Measurements from ENCODE around the gene MRAS.

Gene MRAS

DNA sequence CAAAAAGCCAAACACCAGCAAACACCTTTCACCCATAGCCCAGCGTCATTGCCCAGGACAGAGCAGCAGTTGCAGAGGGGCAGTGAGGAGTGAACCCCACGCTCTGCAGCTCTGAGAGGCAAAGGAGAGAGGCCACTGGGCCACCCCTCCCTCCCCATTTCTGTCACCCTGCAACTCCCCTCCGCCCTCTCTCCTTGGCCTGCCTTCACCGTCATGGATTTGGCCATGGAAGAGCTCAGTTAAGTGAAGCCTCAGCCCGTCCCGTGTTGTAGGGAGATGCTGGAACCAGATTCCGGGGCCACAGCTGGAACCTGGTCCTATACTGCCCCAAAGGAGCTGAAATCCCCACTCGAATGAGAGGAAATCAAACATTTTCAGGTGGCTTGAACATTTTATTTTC, 21.9 kb downstream of the MRAS start:
- no peak for TF ChIP-seq CTCF (IDR thresholded peaks at IDR 0.05; ENCODE audit: control insufficient read depth, insufficient read depth, low read depth, low read length, missing control alignments)
- no peak for DNase-seq (ENCODE audit: low read depth)
- no peak overlapping the region for H3K4me3 ChIP-seq (ENCODE audit: control insufficient read depth, low read depth, low read length)

DNA sequence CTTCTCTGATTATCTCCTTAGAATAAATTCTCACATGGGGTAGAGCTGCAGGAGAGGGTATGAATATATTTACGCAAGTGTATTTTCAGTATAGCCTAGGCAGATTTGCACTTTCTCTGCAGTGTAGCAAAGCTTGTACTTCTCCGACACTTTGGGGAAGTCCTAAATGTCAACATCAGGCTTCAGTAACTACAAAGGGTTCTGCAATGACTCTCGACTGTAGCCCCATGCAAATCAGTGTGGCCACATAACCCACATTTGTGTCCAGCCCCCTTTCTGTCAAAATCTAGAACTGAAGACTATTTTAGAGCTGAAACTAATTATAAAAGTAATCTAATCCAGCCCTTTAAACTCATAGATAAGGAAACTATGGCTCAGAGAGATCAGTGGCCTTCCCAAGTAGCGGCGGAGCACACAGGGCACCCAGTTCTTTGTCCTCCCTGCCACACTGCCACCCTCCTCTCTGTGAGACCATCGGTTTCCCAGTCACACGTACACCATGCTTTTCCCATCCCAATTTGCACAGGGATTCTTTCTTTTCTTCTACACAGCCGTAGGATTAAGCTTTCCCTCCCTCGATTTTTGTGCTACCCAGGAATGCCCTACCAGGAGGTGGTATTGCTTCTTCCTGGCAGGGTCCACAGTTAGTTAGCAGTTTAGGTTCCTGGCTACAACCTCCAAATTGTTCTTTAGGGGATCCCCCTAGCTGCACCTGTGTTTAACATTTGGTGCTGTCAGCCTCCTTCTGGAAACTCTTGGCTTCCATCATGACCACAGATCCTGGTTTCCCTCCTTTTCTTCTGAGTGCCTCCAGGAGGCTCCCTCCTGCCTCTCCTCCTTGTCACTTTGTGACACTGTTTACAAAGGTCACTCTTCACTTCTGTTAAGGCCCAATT, 22.9 kb downstream of the MRAS start:
- no peak overlapping the region for H3K4me3 ChIP-seq (ENCODE audit: control insufficient read depth, low read depth, low read length)
- no peak for TF ChIP-seq CTCF (IDR thresholded peaks at IDR 0.05; ENCODE audit: control insufficient read depth, insufficient read depth, low read depth, low read length, missing control alignments)
- DNase-seq (ENCODE audit: low read depth): no peak

DNA sequence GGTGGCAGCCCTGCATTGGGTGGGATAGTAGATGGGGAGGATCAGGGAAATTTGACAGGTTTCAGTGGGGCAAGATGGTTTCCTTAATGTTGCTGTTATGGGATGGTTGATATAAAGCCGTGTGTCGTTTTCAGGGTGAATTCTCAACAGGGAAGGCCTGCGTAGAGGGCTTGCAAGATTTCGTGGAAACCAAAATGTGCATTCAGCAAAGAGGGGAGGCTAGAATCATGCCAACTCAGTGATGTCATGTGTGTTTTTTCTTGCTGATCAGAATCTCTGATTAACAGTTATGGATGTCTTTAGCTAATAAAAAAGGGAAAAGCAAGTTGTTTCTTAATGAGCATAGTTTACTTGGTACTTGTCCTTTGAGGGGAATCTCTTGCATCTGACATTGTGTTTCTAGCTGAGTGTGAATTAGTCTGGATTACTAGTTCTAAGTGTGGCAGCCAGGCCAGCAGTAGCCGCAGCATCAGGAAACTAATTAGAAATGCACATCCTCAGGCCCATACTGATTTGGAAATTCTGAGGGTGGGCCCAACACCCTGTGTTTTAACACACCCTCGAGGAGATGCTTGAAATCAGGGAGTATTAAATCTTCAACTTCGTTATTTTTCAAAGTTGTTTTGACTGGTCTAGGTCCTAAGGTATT, 24.8 kb downstream of the MRAS start:
- H3K4me3 ChIP-seq (ENCODE audit: control insufficient read depth, low read depth, low read length): no peak overlapping the region
- no peak for DNase-seq (ENCODE audit: low read depth)
- TF ChIP-seq CTCF (IDR thresholded peaks at IDR 0.05; ENCODE audit: control insufficient read depth, insufficient read depth, low read depth, low read length, missing control alignments): no peak

- no peak for TF ChIP-seq CTCF (IDR thresholded peaks at IDR 0.05; ENCODE audit: control insufficient read depth, insufficient read depth, low read depth, low read length, missing control alignments)
- no peak overlapping the region for H3K4me3 ChIP-seq (ENCODE audit: control insufficient read depth, low read depth, low read length)
- no peak for DNase-seq (ENCODE audit: low read depth)
Measured at GRCh38 chr3:138373736-138374094, 25.3 kb downstream of the MRAS start.

GRCh38 chr3:138374573-138375134, 26.3 kb downstream of the MRAS start:
- no peak for TF ChIP-seq CTCF (IDR thresholded peaks at IDR 0.05; ENCODE audit: control insufficient read depth, insufficient read depth, low read depth, low read length, missing control alignments)
- DNase-seq (ENCODE audit: low read depth): no peak
- no peak overlapping the region for H3K4me3 ChIP-seq (ENCODE audit: control insufficient read depth, low read depth, low read length)

DNA sequence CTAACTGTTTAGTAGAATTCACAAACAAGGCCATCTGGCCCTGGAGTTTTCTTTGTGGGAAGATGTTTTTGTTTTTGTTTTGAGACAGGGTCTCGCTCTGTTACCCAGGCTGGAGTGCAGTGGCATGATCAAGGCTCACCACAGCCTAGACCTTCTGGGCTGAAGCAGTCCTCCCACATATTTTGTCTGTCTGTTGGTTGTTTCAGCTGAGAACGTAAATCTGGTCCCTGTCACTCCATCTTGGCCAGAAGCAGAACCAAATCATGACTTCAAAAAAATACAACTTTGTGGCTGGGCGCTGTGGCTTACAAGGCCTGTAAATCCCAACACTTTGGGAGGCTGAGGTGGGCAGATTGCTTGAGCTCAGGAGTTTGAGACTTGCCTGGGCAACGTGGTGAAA, 27.1 kb downstream of the MRAS start:
- TF ChIP-seq CTCF (IDR thresholded peaks at IDR 0.05; ENCODE audit: control insufficient read depth, insufficient read depth, low read depth, low read length, missing control alignments): no peak
- no peak for DNase-seq (ENCODE audit: low read depth)
- H3K4me3 ChIP-seq (ENCODE audit: control insufficient read depth, low read depth, low read length): no peak overlapping the region
